CMK (cell line): ENCODE data around the gene HEXIM2.
"Not testable (repeated sequence)": the region's sequence is repeated elsewhere in the genome, so short reads cannot be mapped to it uniquely, and the experiment has no call there.

Experiments
- DNase-seq: peaks from one replicate; pipeline ENCODE4 v3.0.0-alpha.2; 2010; ENCODE audit warnings: low read depth

HEXIM2 gene

GRCh38 chr17:45161288-45162024 is at the start of gene HEXIM2:
TSS of gene HEXIM2 (plus strand) at chr17:45161875. CDS start at chr17:45162794, 919 bp downstream.
- DNase-seq, result peak; percentile 99

GRCh38 chr17:45112559-45113423 is 48.9 kb upstream of the HEXIM2 start:
- no peak for DNase-seq

DNA sequence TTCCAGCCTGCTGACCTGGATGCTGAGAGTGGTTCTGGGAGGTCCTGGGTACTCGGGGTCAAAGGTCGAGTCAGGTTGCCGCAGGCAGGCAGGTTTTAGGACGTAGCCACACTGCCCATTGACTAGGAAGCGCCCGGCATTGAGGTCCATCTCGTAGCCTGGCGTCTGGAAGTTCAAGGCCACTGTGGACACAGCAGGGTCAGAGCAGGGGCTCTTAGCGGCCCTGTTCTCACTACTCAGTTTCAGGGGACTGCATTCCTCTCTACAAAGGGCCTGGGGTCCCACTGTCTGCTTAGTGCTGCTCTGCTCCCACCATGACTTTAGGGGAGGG is 48.3 kb upstream of the HEXIM2 start:
- DNase-seq, result no peak

- no peak for DNase-seq
Measured at GRCh38 chr17:45114117-45114932, 47.4 kb upstream of the HEXIM2 start.

DNA sequence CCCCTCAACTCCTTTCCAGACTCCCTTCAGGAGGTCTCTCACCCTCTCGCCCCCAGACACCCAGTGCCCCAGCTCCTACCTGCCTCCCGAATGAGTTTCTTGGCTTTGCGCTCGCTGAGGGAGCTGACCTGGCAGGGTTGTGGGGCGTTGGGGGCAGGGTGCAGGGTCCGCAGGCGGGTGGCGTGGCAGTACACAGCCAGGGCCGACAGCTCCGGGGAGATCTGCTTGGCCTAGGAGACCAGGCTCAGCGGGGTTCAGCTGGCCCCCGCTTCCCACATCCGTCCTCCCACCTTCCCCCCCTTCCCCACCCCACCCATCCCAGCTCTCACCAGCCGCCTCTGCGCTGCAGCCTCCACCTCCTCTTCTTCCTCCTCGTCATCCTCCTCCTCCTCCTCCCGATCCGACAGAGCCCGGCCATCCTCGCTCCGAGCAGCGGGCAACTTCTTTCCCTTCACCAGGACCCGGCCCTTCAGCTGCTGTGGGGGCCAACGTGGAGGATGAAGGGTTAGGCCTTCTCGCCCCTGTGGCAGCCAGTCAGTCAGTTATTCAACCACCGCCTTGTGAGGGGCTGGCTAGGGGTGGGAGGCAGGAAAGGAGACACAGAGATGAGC is 46.6 kb upstream of the HEXIM2 start:
- no peak for DNase-seq

GRCh38 chr17:45115871-45116270 is 45.8 kb upstream of the HEXIM2 start:
- DNase-seq, result no peak

DNA sequence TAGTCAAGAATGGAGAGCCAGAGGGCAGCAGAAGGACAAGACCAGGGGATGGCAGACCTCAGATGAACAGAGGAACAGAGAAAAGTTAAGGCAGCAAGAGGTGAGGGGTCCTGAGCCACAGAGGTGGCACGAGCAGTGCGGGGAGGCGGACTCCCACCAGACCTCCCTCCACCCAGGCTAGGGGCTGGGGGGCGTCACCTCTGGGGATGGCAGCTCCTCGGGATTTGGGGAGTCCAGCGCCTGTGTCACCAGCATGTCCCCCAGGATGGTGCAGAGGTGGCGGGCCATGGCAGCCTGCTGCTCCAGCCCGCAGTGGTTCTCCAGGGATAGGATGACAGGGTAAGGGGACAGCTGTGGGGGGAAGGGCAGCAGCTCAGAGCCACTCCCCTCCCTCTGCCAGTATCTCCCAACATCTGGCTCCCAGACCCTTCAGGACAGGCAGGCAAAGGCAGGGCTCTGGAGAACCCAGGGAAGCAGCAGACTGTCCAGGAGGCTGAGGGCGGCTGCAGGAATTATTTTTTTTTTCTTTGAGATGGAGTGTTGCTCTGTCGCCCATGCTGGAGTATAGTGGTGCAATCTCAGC is 45.1 kb upstream of the HEXIM2 start:
- DNase-seq, result no peak

GRCh38 chr17:45117334-45117733 is 44.3 kb upstream of the HEXIM2 start:
- no peak for DNase-seq

GRCh38 chr17:45117848-45118646 is 43.6 kb upstream of the HEXIM2 start:
- DNase-seq, result no peak

DNA sequence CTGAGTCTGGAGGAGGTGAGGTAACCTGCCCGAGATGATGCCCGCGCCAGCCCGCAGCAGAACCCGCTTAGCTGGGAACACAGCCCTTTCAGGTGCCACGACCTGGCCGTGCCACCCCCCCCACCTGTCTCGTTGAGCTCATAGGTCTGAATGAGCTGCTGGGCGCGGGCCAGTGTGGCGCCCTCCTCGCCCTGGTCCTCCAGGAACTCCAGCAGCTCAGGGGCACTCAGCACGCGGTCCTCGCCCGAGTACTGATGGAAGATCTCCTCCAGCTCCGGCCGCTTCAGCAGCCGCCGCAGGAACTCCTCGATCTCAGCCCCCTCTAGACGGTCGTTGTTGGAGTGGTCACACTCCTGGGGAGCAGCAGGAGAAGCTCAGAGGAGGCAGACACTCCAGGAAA is 43.0 kb upstream of the HEXIM2 start:
- no peak for DNase-seq

DNA sequence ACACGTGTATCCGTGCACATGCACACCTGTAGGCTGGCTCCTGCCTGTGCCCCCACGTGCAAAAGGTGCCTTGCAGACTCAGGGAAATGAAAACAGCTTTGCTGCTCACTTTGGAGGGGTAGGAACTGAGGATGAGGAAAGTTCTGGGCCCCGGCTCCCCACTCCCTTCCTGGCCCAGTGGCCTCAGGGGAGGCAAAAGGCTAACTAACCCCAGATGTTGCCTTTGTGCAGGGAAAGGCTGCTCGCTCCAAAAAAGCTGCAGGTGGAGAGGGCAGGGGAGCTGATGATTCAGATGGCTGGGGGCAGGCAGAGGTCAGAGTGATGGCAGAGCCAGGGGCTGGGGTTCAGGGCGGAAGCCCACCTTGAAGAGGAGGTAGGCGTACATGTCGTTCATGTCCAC is 41.7 kb upstream of the HEXIM2 start:
- no peak for DNase-seq

- DNase-seq, result no peak
Measured at GRCh38 chr17:45120558-45120957, 41.1 kb upstream of the HEXIM2 start.

DNA sequence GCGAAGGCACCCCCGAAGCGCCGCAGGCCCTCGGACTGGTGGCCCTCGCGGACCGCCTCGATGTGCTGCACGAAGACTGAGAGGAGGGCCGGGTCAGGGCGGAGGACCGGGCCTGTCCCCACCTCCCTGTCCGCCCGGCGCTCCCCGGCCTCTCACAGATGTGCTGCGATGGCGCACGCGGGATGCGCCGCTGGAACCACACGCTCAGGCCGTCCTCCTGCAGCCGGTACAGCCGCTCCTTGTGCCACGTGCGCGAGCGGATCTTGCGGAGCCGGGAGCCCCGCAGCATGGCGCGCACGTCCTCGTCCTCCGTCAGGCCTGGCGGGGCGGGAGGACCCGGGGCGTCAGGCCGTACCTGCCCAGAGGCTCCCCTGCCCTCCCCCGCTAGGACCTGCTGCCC is 40.6 kb upstream of the HEXIM2 start:
- DNase-seq, result no peak

DNA sequence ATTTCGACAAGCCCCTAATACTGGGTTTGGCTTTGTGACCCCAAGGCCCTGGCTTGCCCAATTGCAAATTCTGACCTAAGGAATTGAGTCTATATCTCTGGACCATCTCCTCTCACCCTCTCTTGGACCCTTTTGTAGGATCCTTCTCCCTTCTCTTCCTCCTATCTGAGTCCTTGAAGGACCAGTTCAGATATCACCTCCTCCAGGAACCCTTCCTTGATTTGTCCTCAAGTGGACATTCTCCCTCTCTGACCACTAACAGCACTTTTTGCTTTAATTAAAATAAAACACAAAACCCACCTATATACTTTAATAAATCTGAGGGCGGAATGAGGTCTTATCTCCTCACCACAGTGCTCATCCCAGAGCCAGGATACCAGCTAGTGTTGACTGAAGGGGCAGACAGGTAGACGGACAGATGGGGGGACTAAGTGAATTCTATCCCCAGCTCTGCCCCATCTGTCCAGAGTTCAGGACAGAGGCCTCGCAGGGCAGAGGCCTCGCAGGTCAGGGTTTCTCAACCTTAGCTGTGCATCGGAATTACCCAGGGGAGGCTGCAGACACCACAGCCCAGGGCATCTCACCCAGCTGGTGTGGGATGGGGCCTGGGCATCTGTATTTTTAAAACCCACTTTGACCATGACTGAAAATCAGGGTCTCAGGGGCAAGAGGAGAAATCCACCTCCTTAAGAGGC is 38.5 kb upstream of the HEXIM2 start:
- no peak for DNase-seq

DNA sequence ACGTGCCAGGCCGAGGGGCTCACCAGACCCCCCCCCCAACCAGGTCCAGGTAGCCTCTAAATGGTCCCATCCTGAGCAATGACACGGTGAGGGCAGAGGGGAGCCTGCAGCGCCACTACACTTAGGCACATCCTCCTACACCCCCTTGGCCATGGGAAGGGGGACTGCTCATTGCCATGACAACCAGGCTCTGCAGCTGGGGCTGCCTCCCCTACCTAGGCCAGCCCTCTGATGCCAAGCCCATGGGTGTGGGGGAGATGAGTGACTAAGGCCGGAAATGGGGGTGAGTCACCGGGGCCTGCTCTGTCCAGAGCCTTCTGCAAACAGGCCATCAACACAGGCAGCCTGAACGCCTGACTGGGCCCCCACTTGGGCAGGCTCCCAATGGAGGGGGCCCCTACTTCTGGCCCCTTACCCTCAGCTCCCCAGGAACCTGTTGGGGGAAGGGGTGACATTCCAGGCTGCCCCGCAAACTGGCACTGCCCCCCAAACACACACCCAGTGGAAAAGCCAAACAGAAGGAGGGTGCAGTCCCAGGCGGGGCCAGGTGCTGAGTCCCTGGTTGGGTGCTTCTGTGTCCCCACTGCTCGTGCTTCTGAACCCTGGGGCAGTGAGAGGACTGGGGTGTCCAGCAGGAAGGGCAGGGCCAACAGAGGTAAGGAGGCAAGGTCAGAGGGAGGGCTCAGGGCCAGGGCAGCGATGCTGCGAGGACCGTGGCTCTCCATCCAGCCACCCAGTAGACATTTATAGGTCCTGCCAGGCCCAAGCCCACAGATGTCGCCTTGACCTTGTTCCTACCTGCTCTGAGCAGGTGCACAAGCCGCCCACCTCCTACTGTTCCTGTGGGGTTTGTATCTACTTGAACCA is 37.5 kb upstream of the HEXIM2 start:
- no peak for DNase-seq

DNA sequence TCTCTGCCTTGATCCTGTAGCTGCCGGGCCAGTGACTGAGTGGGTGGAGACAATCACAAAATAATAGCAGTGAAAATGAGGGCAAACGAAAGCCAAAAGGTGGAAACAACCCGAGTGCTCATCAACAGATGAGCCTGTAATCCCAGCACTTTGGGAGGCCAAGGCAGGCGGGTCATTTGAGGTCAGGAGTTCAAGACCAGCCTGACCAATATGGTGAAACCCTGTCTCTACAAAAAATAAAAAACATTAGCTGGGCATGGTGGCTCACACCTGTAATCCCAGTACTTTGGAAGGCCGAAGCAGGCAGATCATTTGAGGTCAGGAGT is 36.9 kb upstream of the HEXIM2 start:
- not testable (repeated sequence) for DNase-seq

GRCh38 chr17:45125509-45125908 is 36.2 kb upstream of the HEXIM2 start:
- DNase-seq, result no peak

DNA sequence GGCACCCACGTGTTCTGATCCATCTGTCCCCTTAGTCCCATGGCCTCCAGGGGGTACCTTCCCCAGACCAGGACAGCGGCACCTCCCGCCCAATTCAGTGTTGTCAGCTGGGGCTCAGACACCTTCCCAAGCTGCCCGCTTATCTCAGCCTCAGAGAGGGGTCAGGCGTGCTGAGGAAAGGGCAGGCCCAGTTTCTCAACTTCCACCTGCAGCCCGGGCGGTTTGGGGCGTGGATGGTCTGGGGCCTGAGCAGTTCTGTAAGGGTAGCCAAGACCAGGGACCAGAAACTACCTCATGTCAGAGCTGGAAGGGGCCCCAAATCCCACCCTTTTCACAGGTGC is 34.5 kb upstream of the HEXIM2 start:
- DNase-seq, result no peak

- DNase-seq, result no peak
Measured at GRCh38 chr17:45127548-45128300, 34.0 kb upstream of the HEXIM2 start.
